K562 (cell line): ENCODE measurements around the gene SPRING1. TPM values are rescaled to one million over a fixed set of nuclear protein-coding genes. Genes with fewer than 3 reads are reported as not detected.
A peak's percentile ranks its signal among the peaks of the same experiment; 100 is the strongest.

Experiments used
- COPS2 ChIP-seq: fragments of 450-650 bp; conservative IDR thresholded peaks from 2 replicates; pipeline ENCODE4 v1.6.1; 2016; ENCODE audit warnings: mild to moderate bottlenecking, moderate library complexity
- DMBX1 ChIP-seq: fragments of 250-450 bp; sonication (Bioruptor Pico); IDR thresholded peaks from 2 replicates; pipeline ENCODE4 v1.8.0; 2022; ENCODE audit warnings: inconsistent platforms, mild to moderate bottlenecking, moderate library complexity, borderline replicate concordance
- GATAD2A ChIP-seq: fragments of 450-650 bp; IDR thresholded peaks from 2 replicates; pipeline ENCODE4 v1.6.1; 2017
- KHSRP ChIP-seq: fragments of 450-650 bp; IDR thresholded peaks from 2 replicates; pipeline ENCODE4 v1.6.1; 2017
- MYNN ChIP-seq, 2 experiments: sonication (generic); formaldehyde crosslinking in 1 of 2; IDR thresholded peaks; 2 replicates each; pipeline versions ENCODE4 v1.5.0 to v1.6.1; 2016 to 2020; ENCODE audit warnings: antibody characterized with exemption in 1 of 2, missing genetic modification reagents in 1 of 2
- NFE2L1 ChIP-seq: fragments of 450-650 bp; IDR thresholded peaks from 2 replicates; pipeline ENCODE4 v1.6.1; 2016; ENCODE audit warnings: missing genetic modification characterization, low read depth, mild to moderate bottlenecking, missing compliant biosample characterization, moderate library complexity, borderline replicate concordance
- PYGO2 ChIP-seq: fragments of 450-650 bp; IDR thresholded peaks from 2 replicates; pipeline ENCODE4 v1.6.1; 2016; ENCODE audit warnings: mild to moderate bottlenecking, missing genetic modification characterization, moderate library complexity, missing compliant biosample characterization
- SETDB1 ChIP-seq: IDR thresholded peaks from one replicate; pipeline ENCODE4 v1.6.1; 2012; ENCODE audit warnings: low read length, control low read depth, inconsistent platforms
- STAG1 ChIP-seq: sonication (generic); formaldehyde crosslinking; IDR thresholded peaks from 2 replicates; pipeline ENCODE4 v1.5.0; 2020; ENCODE audit warnings: missing genetic modification reagents, borderline replicate concordance
- STAT5B ChIP-seq: fragments of 250-450 bp; sonication (Bioruptor Pico); IDR thresholded peaks from 2 replicates; pipeline ENCODE4 v1.8.0; 2021; ENCODE audit warnings: mild to moderate bottlenecking, inconsistent platforms
- TAF9B ChIP-seq: fragments of 450-650 bp; IDR thresholded peaks from 2 replicates; pipeline ENCODE4 v1.6.1; 2018; ENCODE audit warnings: mild to moderate bottlenecking; ENCODE audit not compliant: partially characterized antibody
- YBX1 ChIP-seq: fragments of 450-650 bp; IDR thresholded peaks from 2 replicates; pipeline ENCODE4 v1.7.1; 2016; ENCODE audit warnings: mild to moderate bottlenecking
- ZFPM2 ChIP-seq: fragments of 250-450 bp; sonication (Bioruptor Pico); IDR thresholded peaks from 2 replicates; pipeline ENCODE4 v1.5.1; 2022; ENCODE audit warnings: mild to moderate bottlenecking
- ZNF224 ChIP-seq: sonication (generic); formaldehyde crosslinking; IDR thresholded peaks from 2 replicates; pipeline ENCODE4 v1.8.0; 2022; ENCODE audit warnings: mild to moderate bottlenecking, missing genetic modification reagents
- ZNF316 ChIP-seq: fragments of 450-650 bp; IDR thresholded peaks from 2 replicates; pipeline ENCODE4 v1.6.1; 2016
- polyA plus RNA-seq, 8 experiments: library from polyadenylated mRNA; depleted of rRNA in 4 of 8; stranded (reverse) in 5 of 8; unstranded in 3 of 8; fragments of >200 nt; fragmentation: Nextera tagmentation in 2 of 8; fragmentation: Illumina TruSeq in 1 of 8; extraction: Ambion mirVana in 2 of 8; extraction: Trizol in 1 of 8; gene quantifications; 2 replicates each; pipeline versions ENCODE4 v1.2.1 to v1.2.3, GENCODE V29; 2011 to 2014; ENCODE audit warnings: inconsistent platforms in 1 of 8, missing spikeins in 1 of 8
- total RNA-seq, 7 experiments: library from RNA; depleted of rRNA in 6 of 7; stranded (reverse); fragments of >200 nt in 6 of 7; fragmentation: Illumina TruSeq in 2 of 7; extraction: Trizol in 2 of 7; gene quantifications; 2 replicates each; pipeline versions ENCODE4 v1.2.1 to v1.2.3, GENCODE V29; 2011 to 2021; ENCODE audit warnings: low replicate concordance in 1 of 7
- TF ChIP-seq, protein P1 (sequence below): fragments of 200-800 bp; sonication (Bioruptor generic); IDR thresholded peaks from 2 replicates; pipeline ENCODE4 v1.6.1; 2016; ENCODE audit warnings: missing genetic modification characterization, missing compliant biosample characterization
- TF ChIP-seq, protein P2 (sequence below): fragments of 200-400 bp; formaldehyde crosslinking; IDR thresholded peaks from 2 replicates; pipeline ENCODE4 v1.6.1; 2017; ENCODE audit warnings: mild to moderate bottlenecking, low read depth, low read length, moderate library complexity
- TF ChIP-seq, protein P3 (sequence below): fragments of 250-450 bp; sonication (Bioruptor Pico); IDR thresholded peaks from 2 replicates; pipeline ENCODE4 v1.5.0; 2022; ENCODE audit warnings: mild to moderate bottlenecking

The SPRING1 gene
- total and polyA plus RNA-seq, 9 of the 15 experiments (the other 6 are each of a cell fraction or from before 2014, with no cell fraction given): 1.1 to 20.0 (median 8.0) TPM

DNA sequence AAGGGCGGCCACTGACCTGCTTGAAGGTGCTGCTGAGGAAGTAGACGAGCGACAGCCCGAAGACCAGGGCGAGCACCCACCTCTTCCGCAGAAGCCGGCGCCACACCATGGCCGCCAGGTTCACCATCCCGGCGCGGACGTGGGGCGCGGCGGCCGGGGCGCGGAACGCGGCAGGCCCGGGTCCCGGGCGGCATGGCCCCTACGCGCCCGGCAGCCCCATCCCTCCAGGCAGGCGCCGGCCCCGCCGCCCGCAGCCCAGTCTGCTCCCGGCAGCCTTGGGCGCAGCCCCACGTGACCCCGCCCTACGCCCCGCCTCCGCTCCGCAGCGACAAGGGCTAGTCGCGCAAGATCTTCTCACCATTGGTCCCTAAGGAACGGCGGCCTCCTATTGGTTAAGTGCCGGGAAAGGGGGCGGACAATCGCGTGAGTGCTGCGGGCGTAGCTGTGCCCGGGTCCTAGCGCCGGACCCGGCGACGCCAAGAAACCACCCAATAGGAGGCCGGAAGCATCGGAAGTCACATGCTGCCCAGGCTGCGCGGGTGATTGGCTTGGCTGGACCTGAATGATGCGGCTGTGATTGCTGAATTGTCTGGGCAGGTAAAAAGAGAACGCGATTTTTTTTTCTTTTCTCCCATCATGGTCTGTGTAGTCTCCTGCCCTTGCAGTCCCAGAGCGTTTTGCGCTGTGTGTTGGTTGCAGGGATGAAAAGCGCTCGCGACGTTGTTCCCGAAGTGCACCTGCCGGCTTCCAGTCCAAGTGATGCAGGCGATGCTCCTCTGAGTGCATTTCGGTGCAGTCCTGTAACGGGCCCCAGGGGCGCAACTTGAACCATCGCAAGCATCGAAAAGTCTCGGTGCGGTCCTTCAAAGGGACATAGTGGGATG lies at the start of gene SPRING1, which contains the start of gene RNFT2 (continued):
- TF ChIP-seq, protein P1, sequence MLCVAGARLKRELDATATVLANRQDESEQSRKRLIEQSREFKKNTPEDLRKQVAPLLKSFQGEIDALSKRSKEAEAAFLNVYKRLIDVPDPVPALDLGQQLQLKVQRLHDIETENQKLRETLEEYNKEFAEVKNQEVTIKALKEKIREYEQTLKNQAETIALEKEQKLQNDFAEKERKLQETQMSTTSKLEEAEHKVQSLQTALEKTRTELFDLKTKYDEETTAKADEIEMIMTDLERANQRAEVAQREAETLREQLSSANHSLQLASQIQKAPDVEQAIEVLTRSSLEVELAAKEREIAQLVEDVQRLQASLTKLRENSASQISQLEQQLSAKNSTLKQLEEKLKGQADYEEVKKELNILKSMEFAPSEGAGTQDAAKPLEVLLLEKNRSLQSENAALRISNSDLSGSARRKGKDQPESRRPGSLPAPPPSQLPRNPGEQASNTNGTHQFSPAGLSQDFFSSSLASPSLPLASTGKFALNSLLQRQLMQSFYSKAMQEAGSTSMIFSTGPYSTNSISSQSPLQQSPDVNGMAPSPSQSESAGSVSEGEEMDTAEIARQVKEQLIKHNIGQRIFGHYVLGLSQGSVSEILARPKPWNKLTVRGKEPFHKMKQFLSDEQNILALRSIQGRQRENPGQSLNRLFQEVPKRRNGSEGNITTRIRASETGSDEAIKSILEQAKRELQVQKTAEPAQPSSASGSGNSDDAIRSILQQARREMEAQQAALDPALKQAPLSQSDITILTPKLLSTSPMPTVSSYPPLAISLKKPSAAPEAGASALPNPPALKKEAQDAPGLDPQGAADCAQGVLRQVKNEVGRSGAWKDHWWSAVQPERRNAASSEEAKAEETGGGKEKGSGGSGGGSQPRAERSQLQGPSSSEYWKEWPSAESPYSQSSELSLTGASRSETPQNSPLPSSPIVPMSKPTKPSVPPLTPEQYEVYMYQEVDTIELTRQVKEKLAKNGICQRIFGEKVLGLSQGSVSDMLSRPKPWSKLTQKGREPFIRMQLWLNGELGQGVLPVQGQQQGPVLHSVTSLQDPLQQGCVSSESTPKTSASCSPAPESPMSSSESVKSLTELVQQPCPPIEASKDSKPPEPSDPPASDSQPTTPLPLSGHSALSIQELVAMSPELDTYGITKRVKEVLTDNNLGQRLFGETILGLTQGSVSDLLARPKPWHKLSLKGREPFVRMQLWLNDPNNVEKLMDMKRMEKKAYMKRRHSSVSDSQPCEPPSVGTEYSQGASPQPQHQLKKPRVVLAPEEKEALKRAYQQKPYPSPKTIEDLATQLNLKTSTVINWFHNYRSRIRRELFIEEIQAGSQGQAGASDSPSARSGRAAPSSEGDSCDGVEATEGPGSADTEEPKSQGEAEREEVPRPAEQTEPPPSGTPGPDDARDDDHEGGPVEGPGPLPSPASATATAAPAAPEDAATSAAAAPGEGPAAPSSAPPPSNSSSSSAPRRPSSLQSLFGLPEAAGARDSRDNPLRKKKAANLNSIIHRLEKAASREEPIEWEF (CRISPR knock-in tag): no peak
- TF ChIP-seq SETDB1 (no peak), NFE2L1 (tag) (no peak), YBX1 (no peak), TAF9B (no peak), GATAD2A (no peak), DMBX1 (no peak), COPS2 (no peak), ZNF224 (CRISPR knock-in tag) (no peak), PYGO2 (tag) (no peak), MYNN (IDR thresholded peaks at IDR 0.05) (0 out of 2 replicates have a peak, but pooled peaks have one; percentile 29), MYNN (CRISPR knock-in tag; IDR thresholded peaks at IDR 0.05) (no peak), KHSRP (peak; percentile 48; the same call in 1 of the 2 replicates), STAT5B (no peak), ZFPM2 (CRISPR knock-in tag) (no peak), ZNF316 (no peak), STAG1 (no peak)
- TF ChIP-seq, protein P2, sequence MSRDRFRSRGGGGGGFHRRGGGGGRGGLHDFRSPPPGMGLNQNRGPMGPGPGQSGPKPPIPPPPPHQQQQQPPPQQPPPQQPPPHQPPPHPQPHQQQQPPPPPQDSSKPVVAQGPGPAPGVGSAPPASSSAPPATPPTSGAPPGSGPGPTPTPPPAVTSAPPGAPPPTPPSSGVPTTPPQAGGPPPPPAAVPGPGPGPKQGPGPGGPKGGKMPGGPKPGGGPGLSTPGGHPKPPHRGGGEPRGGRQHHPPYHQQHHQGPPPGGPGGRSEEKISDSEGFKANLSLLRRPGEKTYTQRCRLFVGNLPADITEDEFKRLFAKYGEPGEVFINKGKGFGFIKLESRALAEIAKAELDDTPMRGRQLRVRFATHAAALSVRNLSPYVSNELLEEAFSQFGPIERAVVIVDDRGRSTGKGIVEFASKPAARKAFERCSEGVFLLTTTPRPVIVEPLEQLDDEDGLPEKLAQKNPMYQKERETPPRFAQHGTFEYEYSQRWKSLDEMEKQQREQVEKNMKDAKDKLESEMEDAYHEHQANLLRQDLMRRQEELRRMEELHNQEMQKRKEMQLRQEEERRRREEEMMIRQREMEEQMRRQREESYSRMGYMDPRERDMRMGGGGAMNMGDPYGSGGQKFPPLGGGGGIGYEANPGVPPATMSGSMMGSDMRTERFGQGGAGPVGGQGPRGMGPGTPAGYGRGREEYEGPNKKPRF: no peak
- TF ChIP-seq, protein P3, sequence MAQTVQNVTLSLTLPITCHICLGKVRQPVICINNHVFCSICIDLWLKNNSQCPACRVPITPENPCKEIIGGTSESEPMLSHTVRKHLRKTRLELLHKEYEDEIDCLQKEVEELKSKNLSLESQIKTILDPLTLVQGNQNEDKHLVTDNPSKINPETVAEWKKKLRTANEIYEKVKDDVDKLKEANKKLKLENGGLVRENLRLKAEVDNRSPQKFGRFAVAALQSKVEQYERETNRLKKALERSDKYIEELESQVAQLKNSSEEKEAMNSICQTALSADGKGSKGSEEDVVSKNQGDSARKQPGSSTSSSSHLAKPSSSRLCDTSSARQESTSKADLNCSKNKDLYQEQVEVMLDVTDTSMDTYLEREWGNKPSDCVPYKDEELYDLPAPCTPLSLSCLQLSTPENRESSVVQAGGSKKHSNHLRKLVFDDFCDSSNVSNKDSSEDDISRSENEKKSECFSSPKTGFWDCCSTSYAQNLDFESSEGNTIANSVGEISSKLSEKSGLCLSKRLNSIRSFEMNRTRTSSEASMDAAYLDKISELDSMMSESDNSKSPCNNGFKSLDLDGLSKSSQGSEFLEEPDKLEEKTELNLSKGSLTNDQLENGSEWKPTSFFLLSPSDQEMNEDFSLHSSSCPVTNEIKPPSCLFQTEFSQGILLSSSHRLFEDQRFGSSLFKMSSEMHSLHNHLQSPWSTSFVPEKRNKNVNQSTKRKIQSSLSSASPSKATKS: no peak
